Left colon (tissue), 2 donors: ENCODE data around the gene PFN3. TPM values are rescaled to one million over a fixed set of nuclear protein-coding genes. Genes with fewer than 3 reads are reported as not detected.
"Not testable (repeated sequence)": the region's sequence is repeated elsewhere in the genome, so short reads cannot be mapped to it uniquely, and the experiment has no call there.

Source experiments
- ATAC-seq: fragments of 200-7000 bp; cut with Tn5 transposase; one replicate; pipeline ENCODE4 v1.9.1; 2020; ENCODE audit warnings: mild to moderate bottlenecking, moderate library complexity
- DNase-seq, 2 donors: peaks; one replicate each; pipeline ENCODE4 v3.0.0-alpha.2; 2020
- intact Hi-C, 2 donors: fragments of 100-400 bp; cut with DNase I in 1 of 2; cut with micrococcal nuclease in 1 of 2; formaldehyde crosslinking; loops; one replicate each; pipeline versions ENCODE4 v1.11.2 to v1.14.0; 2022; cut with DNase I, micrococcal nuclease
- total RNA-seq, 2 donors: library from RNA; stranded (reverse); fragmentation: NEBNext Ultra II Directional; extraction: Animal tissue kit (Norgen Biotek cat#: 25700); gene quantifications; one replicate each; pipeline ENCODE4 v1.2.1, GENCODE V29; 2021
- donor health status: DM: no; HTN: no; CAD: no.
- donor health status: DM: yes; HTN: yes; CAD: no.

PFN3 gene
- total RNA-seq, 2 donors from 2014 or later = not detected

DNA sequence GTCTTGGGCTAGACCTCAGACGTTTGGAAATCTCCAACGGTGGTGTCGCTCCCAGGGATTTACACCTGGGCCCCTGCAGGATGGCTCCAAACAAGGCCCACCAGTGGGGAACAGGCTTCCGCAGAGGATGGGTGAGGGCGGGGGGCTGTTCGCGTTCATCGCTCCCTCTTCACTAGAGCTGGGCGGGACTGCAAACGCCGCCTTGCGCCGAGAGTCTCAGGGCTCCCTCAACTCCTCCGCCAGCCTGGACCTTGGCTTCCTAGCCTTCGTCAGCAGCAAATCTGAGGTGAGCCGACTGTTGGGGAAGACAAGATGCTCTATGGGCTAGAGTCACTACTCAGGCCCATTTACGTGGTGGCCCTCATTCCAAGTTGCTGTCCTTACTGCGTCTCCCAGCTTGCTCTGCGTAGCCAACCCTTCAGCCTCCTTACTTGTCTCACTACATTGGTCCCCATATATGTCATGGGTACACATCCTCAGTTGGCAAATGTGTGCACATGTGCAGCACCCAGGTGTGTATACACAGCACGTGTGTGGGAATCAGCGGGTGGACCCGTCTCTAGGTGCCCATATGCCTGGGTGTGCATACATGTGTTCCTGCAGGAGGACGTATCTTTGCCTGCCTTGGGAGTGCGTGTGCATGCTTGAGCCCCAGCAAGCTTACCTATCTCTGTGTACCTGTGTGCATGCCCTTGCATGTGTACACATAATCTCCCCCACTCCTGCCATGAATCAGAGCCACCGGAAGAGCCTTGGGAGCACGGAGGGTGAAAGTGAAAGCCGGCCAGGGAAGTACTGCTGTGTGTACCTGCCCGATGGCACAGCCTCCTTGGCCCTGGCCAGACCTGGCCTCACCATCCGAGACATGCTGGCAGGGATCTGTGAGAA, 32.2 kb downstream of the PFN3 start:
- intact Hi-C loops = loop anchor here in 1 of 2 donors (10.0 kb wide), 1 partner anchor 53 kb away; the partner anchor contains the start of gene MXD3

GRCh38 chr5:177367323-177367848, 33.1 kb downstream of the PFN3 start:
- intact Hi-C loops = loop anchor here in 1 of 2 donors (10.0 kb wide), 1 partner anchor 53 kb away; the partner anchor contains the start of gene MXD3
- DNase-seq = no peak
- peak; percentile 8 for ATAC-seq

More for the DNA sequence above, 32.2 kb downstream of the PFN3 start:
- DNase-seq (no peak), ATAC-seq (no peak)

DNA sequence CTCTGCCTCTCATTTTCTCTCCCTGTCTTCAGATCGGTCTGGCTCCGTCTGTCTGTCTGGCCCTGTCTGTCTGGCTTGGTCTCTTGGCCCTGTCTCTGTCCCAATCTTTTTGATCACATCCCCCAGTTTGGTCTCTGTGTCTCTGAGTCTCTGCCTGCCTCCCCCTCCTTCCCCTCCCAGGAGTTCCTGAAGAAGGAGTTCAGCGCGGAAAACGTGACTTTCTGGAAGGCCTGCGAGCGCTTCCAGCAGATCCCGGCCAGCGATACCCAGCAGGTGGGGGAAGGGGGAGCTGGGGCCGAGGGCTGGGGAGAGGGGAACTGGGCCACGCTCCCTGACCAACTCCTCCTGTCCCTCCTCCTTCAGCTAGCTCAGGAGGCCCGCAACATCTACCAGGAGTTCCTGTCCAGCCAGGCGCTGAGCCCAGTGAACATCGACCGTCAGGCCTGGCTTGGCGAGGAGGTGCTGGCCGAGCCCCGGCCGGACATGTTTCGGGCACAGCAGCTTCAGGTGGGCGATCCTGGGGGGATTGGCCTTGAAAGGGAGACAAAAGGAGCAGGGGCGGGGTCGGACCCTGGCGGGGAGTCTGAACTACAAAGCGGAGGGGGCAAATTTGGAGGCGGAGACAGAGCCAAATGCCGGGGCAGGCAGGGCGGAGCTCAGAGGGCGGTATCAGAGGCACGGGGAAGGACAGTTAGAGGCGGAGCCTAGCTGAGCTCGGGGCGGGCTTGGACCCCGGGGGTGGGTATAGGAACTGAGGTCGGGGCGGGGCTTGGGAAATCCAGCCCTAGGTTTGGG, 33.7 kb downstream of the PFN3 start:
- peak; percentile 67 for ATAC-seq
- peak; percentile 90 to 92 for DNase-seq
- intact Hi-C loops = loop anchor here in 1 of 2 donors (10.0 kb wide), 1 partner anchor 52 kb away; the partner anchor contains the start of gene MXD3

DNA sequence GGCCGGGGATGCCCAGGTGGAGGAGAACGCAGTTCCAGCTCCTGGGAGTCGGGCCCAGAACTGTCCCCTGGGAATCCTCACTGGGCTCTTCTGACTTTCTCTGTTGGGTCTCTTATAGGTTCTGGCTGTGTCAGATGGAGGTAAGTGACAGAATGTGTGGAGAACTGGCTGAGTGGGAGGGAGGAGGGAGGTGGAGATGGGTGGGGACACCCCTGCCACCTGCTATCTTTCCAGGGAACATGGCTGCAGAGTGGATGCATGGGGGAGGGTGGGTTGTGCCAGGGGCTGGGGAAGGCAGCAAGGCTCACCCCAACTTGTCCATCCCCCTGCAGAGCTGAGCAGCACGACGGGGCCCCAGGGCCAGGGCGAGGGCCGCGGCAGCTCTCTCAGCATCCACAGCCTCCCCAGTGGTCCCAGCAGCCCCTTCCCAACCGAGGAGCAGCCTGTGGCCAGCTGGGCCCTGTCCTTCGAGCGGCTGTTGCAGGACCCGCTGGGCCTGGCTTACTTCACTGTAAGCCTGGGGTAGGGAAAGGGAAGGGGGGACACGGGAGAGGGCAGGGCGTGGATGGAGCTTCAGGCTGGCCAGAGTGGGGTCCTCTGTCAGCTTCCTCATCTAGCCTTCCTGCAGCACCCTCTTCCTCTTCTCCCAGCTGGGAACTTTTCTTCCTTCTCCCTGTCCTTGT, 34.5 kb downstream of the PFN3 start:
- no peak for ATAC-seq
- DNase-seq = no peak
- intact Hi-C loops = loop anchor here in 1 of 2 donors (10.0 kb wide), 1 partner anchor 51 kb away; the partner anchor contains the start of gene MXD3

DNA sequence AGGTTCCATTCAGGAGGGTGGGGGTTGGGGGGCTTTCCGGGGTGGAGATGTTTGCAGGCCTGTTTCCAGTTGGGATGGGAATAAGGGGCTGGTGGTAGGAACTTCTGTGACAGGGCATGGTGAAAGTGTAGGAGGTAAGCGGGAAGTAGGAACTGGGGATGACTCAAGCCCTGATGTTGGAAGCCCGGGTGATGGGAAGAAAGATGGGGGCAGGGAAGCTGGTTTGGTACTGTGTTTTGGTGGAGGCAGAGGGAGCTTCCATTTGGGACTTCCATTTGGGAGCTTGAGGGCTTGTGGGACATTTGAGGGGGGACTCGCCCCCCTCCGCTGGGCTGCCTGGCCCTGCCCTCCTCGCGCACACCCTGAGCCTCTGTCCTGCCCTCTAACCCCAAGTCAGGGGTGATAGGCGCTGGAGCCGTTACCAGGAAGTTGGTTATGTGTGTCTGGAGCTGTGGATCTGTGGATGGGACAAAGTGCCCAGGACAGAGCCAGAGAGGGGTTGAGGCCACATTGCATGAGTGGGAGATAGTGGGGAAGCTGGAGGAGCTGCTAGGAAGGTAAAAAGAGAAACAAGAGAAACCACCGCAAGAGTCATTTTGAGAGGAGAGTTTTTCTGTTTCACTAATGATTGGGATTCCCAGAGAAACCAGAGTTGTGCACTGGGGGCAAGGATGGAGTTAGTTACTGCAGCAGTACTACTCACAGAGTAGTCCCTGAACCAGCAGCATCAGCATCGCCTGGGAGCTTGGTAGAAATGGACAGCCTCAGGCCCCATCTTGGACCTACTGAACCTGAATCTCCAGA, 36.1 kb downstream of the PFN3 start:
- intact Hi-C loops = loop anchor here in 1 of 2 donors (10.0 kb wide), 1 partner anchor 50 kb away; the partner anchor contains the start of gene MXD3
- ATAC-seq = no peak
- DNase-seq = no peak

- DNase-seq (no peak), ATAC-seq (no peak)
- intact Hi-C loops = loop anchor here in 1 of 2 donors (10.0 kb wide), 1 partner anchor 49 kb away; the partner anchor contains the start of gene MXD3
Observed at GRCh38 chr5:177363565-177363964, 36.9 kb downstream of the PFN3 start.

GRCh38 chr5:177362610-177363507, 37.6 kb downstream of the PFN3 start:
- DNase-seq (peak; percentile 70 to 81), ATAC-seq (peak; percentile 75)
- intact Hi-C loops = loop anchor here in 1 of 2 donors (10.0 kb wide), 1 partner anchor 48 kb away; the partner anchor contains the start of gene MXD3

DNA sequence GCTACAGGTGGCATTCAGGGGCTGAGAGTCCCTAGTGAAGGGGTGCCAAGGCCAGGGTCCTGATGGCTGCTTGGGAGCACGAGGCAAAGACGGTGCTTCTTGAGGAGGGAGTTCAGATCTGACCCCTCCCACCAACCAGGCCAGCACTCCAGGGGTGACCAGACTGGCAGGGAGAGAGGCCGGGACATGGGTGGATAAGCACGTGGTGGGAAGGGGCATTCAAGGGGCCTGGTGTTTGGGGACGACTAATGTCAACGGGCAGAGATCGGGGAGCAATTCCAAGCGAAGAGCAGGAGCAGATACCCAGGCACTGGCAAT, 38.2 kb downstream of the PFN3 start:
- ATAC-seq (no peak), DNase-seq (no peak)
- intact Hi-C loops = loop anchor here in 1 of 2 donors (10.0 kb wide), 1 partner anchor 47 kb away; the partner anchor contains the start of gene MXD3

DNA sequence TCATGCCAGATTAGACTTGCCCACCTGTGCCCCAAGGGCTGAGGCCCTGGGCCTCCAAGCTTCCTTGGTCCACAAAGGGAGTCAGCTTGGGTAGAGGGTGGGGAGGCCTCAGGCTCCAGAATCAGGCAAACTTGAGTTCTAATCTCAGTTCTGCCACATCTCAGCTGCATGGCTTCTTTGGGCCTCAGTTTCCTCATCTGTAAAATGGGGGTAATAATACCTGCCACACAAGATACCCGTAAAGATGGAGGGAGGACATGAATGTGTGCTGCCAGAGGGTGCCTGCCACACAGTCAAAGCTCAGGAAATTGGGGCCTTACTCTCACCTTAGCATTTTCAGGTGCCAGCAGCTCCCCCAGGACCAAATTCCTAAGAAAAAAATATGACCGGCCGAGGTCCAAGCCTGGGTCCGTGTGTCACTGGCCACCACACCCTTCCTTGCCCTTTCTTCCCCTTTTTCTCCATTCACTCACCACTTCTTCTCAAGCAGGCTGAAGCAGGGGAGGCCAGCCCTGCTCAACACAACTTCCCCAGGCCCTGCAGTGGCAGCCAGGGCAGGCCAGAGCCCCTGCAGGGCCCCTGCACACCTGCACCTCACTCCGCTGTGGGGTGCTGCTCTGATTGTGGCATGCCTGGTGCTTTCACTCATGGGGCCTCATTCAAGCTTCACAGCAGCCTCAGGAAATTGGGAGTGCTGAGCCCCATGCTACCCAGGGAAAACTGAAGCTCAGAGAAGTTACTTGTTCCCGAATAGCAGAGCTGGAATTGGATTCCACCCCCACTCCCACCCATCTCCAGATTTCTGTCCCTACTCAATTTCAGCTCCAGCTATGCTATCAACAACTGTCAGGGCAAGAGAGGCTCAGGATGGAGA, 38.8 kb downstream of the PFN3 start:
- intact Hi-C loops = loop anchor here in 1 of 2 donors (10.0 kb wide), 1 partner anchor 47 kb away; the partner anchor contains the start of gene MXD3
- DNase-seq = no peak
- ATAC-seq = no peak

DNA sequence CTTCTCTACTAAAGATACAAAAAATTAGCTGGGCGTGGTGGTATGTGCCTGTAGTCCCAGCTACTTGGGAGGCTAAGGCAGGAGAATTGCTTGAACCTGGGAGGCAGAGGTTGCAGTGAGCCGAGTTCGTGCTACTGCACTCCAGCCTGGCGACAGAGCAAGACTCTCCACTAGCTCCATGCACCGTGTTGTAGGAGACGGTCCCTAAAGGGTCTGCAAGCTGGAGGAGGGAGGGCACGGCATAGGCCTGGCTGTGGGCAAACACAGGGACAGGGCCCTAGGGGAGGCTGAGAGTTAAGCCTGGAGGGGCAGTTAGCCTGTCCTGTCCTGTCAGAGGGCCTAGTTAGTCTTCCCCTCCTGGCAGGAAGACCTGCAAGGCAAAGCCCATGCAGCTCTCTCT, 39.7 kb downstream of the PFN3 start:
- not testable (repeated sequence) for ATAC-seq, DNase-seq
- intact Hi-C loops = loop anchor here in 1 of 2 donors (10.0 kb wide), 1 partner anchor 46 kb away; the partner anchor contains the start of gene MXD3

GRCh38 chr5:177359860-177360259, 40.6 kb downstream of the PFN3 start:
- DNase-seq = no peak
- no peak for ATAC-seq
- intact Hi-C loops = loop anchor here in 1 of 2 donors (10.0 kb wide), 1 partner anchor 45 kb away; the partner anchor contains the start of gene MXD3

- DNase-seq = no peak
- no peak for ATAC-seq
- intact Hi-C loops = no loop called here
Observed at GRCh38 chr5:177359451-177359851, 41.0 kb downstream of the PFN3 start.

- DNase-seq (no peak), ATAC-seq (no peak)
- intact Hi-C loops = no loop called here
Observed at GRCh38 chr5:177358370-177358819, 42.1 kb downstream of the PFN3 start.

DNA sequence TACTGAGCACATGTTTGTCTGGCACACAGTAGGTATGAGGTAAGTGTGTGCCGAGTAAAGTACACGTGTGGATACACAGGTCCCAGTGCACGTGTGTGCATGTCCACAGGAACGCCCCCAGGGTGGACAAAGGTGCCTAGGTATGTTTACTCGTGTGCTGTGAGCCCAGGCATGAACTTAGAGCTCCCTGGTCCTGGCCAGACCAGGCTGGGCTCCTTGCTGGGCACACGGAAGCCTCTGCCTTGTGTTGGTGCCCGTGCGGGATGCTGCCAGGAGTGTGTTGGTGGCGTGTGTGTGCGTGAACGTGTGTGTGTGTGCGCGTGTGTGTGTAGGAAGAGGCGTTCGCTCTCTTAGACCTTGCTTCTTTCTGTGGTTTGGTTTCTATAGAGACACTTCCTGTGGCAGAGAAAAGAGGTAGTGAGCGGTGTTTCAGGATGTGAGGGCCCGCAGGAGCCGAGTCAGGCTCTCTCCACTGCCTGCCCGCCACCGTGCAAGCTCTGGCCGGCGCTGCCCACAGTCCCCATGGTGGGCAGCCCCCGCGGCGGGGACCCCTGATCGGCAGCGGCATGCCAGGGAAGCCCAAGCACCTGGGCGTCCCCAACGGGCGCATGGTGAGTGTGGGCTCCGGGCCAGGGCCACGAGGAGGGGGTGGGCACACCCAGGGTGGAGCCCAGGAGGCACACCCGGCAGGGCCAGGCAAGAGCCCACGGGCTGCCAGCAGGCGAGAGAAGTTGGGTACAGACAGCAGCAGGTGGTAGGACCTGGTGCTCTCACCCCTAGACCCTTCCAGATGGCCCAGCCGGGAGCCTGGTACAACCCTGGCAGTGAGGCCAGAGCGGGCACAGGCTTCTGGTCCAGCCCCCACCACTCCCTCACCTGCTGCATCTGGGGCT, 42.8 kb downstream of the PFN3 start, which contains the start of gene RGS14:
RGS14 (plus strand) TSS at position 466 of the 893 bp plus-strand sequence; CDS start at position 567, 101 bp downstream.
- intact Hi-C loops = no loop called here
- ATAC-seq (peak; percentile 74), DNase-seq (peak; percentile 50 to 69)
